OCI-LY7 (cell line): Measurements from ENCODE around the gene ZBTB40.

Experiments
- CTCF ChIP-seq: fragments of 200-600 bp; sonication (generic); conservative IDR thresholded peaks from 2 replicates; pipeline ENCODE4 v1.5.1; 2014; ENCODE audit warnings: mild to moderate bottlenecking, antibody characterized with exemption, low read length, moderate library complexity, mixed read lengths
- EZH2phosphoT487 ChIP-seq: fragments of 200-600 bp; sonication (generic); IDR thresholded peaks from 2 replicates; pipeline ENCODE4 v1.6.1; 2018; ENCODE audit warnings: low read depth, borderline replicate concordance, mild to moderate bottlenecking, mixed run types, antibody characterized with exemption, low read length, moderate library complexity, mixed read lengths

GRCh38 chr1:22489278-22489677 lies 37.6 kb downstream of the ZBTB40 start:
- TF ChIP-seq CTCF: no peak
- TF ChIP-seq EZH2phosphoT487: no peak
